ENCODE data around the gene SEC14L1.

SEC14L1 gene

GRCh38 chr17:77266213-77266612, 125.4 kb downstream of the SEC14L1 start:
- no peak for DNase-seq (ENCODE audit: low read depth)
